GM21423 (cell line): Measurements from ENCODE around the gene HINT2.

Source experiments
- ATAC-seq: cut with Tn5 transposase; IDR thresholded peaks from one replicate; pipeline ENCODE4 v1.9.1; 2021; ENCODE audit warnings: mild to moderate bottlenecking, moderate library complexity; ENCODE audit not compliant: unreplicated experiment

HINT2 gene

DNA sequence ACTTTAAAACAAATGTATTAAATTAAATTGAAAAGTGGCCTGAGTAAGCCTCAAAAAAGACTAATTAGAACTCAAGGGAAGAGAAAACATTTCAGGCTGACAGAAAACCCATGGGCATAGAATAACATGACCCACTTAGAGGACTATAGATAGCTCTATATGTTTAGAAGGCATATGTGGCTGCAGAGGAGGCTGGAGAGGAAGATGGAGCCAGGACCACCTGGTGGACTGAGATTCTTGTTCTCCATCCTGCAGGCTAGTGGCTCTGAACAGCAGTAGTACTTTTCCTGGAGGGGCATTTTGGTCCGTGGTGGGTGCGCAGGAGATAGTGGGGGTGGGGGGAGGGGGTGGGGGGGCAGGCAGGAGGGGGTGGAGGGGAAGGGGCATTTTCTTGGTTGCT, 33.8 kb downstream of the HINT2 start:
- ATAC-seq, result no peak

DNA sequence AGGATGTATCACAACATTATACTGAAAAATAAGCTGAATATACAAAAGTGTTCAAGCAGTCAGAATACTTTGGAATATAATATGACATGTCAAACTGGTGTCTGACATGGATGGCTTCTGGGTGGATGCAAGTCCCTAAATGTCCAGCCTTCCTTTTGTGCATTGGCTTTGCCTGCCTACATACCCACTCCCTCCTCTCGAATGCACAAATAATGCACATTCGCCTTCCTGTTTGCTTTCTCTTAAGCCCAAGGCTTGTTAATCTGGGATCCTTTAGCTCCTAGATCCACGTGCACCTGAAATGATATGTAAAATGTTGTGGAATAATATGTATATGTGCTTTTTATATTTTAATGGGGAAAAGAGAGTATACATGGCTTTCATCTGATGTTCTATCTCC, 36.3 kb downstream of the HINT2 start:
- ATAC-seq, result no peak

DNA sequence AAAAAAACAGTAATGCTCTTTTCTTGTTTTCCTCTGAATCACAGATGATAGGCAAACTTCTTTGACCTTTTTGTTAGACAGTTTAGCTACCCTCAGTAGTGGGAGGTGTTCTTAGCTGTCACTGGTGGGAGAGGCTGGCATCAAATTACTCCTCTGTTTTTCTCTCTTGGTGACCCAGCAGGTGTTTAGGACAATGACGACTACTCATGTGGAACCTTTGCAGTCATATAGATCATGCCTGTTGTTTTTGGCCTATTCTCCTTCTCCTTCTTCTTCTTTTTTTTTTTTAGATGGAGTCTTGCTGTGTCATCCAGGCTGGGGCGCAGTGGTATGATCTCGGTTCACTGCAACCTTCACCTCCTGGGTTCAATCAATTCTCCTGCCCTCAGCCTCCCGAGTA, 38.8 kb downstream of the HINT2 start:
- no peak for ATAC-seq

DNA sequence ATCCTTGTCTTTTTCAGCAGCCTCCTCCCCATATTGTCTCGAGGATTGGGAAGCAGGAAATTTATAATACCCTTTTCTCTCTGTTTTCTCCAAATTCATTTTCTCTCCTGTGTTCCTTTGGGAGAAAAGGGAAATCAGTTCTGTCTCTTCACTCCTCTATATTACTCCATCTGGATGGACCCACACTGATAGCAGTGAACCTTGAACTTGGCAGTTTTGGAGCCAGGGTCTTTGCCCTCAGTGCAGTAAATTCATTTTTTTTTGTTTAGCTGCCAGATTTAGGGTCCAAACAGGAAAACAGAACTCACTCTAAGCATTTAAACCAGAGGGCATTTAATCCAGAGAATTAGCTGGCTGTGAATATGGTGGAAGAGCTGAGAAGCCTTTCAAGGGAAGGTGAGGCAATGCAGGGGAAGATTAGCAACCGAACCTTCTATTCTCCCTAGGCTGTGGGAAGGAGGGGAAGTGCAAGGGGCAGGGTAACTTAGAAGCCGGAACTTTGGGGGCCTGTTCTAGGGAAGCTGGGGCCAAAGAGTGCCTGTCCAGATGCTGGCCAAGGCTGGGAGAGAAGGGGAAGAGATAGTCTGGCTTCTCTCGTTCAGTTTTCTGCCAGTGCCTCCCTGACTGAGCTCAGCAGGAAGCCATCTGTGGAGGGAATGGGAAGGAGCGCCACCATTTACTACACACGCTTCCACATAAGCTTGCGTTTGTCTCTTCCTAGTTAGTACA, 39.8 kb downstream of the HINT2 start:
- ATAC-seq, result no peak

DNA sequence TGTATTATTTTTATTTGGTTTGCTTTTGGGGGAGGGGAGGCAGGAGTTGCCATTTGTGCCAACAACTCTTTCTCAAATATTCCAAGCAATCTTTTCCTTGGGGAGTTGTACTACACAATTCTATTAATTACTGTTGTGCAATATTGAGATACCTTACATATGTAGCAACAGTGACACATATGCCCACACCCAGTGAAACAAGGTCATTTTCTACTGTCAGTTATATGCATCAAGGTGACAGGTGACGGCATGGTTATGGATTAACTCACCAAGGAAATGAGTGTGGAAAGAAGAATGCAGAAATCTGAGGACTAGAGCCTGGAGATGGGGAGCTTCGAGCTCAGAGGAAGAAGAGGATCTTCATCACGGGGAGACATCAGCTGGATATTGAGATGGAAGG, 42.9 kb downstream of the HINT2 start:
- no peak for ATAC-seq

DNA sequence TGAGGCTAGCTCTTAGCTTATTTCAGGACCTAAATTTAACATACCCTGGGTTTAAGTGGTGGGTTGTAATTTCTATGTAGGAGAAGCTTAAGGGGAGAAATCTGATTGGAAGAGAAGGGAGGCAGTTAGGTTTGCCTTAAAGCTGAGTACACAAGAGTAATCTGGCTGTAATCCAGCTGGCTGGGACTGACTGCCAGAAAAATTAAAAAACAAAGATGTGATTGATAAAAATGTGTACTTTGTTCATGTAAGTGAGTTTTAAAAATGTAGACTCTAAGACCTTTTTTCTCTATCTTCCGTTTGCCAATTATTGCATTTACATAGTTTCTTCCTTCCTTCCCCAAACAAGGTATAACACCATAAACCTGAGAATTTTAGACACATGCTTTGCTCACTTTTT, 43.3 kb downstream of the HINT2 start:
- no peak for ATAC-seq

DNA sequence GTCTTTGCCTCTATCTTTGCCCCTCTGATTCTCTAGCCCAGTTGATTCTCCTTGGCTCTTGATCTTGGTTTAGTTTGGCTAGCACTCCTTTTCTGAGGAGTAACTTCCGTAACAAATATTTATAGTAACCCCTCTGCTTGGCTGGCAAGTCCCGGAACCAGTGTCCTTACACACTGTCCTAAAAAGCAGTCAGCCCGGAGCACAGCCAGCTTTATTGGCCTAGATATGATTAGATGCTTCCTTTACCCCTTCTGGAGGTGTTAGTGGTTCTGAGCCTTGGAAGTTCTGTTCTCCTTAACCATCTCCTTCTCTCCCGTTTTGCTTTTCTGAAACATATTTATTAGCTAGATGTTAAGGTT, 43.8 kb downstream of the HINT2 start:
- ATAC-seq, result no peak

DNA sequence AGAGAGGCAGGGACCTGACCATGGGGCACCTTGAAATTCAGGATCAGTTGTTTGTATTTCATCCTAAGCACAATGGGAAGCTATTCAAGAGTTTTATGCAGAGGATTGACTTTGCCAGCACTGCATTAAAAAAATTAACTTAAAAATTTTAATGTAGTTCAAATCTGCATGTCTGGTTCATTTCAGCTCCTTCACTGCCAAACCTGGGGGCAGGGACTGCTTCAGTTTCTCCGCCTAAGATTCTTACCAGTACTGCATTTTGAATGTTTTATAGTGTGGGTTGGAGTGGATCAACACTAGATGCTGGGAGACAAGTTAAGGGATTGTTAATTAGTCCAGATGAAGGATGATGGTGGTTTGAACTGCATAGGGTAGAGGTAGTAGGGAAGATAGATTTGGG, 45.1 kb downstream of the HINT2 start:
- no peak for ATAC-seq

DNA sequence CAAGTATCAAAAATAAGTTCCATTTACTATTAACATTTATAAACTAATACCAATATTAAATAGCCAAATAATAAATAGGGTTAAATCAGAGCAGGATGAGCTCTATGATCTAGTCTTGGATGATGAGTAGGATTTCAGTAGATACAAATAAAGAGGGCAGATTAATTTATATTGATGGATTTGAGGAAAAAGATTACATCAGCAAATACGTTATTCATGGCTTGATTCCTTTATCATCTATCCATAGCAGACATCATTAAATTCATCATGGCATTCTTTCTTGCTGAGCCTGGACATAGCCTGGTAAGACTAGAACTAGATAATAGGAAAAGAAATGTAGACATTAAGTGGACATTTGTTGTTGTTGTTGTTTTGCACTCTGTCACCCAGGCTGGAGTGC, 47.4 kb downstream of the HINT2 start:
- no peak for ATAC-seq

DNA sequence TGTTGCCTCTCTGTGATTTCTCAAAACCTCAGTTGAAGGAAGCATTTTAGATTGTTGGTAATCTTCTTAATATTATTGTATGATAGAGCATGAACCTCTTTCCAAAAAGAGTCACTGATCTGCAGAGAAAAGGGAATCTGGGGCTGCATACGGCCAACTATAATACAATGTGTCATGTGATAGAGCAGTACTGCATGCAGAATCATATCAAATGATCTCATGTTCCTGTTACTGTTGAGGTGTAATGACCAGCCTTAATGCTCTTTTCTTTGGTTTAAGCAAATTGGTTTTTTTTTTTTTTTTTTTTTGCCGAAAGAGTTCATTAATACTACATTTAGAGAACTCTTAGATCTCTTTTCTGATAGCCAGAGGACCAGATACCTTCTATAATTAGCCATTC, 47.8 kb downstream of the HINT2 start:
- no peak for ATAC-seq

DNA sequence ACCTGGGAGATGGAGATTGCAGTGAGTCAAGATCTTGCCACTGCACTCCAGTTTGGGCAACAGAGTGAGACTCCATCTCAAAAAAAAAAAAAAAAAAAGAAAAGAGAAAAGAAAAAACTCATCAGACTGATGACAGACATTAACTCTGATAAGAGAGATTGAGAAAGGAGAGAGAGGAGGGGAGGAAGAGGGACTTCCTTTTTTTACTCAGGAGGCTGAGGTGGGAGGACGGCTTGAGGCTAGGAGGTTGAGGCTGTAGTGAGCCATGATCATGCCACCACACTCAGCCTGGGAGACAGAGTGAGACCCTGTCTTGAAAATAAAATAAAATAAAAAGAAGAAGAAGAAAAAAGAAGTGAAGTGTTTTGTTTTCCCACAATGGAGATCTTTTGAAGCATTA, 51.0 kb downstream of the HINT2 start:
- no peak for ATAC-seq

DNA sequence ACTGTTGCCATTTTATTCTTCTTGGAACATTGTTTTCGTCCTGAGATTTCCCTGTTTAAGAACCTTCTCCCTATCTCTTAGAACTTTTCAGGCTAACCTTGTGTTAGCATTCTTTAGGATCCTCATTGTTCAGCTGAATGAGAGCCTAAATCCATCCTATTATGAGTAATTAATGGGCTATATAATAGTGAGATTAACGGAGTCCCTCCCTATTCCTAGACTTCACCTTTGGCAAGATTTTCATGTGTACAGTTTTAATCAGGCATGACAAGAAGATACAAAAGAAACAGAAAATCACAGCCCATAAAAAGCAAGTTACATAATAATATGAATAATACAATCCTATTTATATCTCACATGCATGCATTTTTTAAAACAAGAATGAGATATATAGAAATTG, 51.7 kb downstream of the HINT2 start:
- no peak for ATAC-seq
